Activated CD4-positive, alpha-beta T cell treated with anti-CD3 and anti-CD28 coated beads, Interleukin-2, amount 50 U/mL, for 24 hours (primary cell): Measurements from ENCODE around the gene HFE.
"Not testable (repeated sequence)": the region's sequence is repeated elsewhere in the genome, so short reads cannot be mapped to it uniquely, and the experiment has no call there.

Experiments used
- DNase-seq, 2 donors: peaks; one replicate each; pipeline ENCODE4 v3.0.0-alpha.2; 2020; ENCODE audit warnings: low read depth in 1 of 2, low spot score in 1 of 2

Gene HFE

GRCh38 chr6:26059941-26060340 is 27.3 kb upstream of the HFE start:
- no peak for DNase-seq

DNA sequence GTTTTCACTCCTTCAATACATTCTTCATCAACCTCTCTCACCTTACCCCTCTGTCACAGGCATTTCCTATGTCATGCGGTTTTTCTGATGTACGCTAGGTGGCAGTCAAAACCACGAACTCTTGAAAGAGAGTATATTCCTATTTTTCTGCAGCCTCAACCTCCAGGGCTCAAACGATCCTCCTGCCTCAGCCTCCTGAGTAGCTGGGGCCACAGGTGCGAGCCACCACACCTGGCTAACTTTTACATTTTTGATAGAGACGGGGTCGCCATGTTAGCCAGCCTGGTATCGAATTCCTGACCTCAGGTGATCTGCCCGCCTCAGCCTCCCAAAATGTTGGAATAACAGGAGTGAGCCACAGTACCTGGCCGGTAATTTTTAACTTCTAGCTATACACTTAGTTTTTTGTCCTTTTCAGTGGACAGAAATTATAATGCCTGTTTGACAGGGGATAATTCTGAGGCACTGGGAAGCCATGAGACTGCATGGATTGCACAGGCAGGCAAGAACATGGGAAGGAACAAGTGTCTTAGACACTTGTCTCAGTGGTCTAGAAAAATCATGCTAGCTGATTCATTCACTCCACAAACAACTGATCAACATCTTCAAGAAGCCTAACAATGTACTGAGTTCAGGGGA is 22.5 kb upstream of the HFE start:
- peak in 1 of 2 donors; percentile 32 for DNase-seq

DNA sequence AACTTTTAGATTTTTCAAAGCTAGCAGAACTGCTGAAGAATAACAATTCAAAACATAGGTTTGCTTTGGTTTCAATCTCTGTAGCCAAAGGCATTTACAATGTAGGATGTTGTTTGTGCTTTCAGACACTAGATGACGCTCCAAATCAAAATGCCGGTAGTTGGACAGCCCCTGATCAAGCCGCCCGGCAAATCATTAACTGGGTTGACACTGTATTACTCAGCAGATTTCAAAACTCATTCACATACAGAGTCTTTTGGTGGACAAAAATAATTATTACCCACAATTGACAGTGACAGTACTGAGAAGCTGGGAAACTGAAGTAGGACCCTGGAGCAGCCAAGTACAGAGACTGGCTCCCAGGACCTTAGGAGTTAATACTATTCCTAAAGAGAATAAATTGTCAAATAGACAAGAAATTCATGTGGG is 21.3 kb upstream of the HFE start:
- peak in 1 of 2 donors; percentile 57 for DNase-seq

DNA sequence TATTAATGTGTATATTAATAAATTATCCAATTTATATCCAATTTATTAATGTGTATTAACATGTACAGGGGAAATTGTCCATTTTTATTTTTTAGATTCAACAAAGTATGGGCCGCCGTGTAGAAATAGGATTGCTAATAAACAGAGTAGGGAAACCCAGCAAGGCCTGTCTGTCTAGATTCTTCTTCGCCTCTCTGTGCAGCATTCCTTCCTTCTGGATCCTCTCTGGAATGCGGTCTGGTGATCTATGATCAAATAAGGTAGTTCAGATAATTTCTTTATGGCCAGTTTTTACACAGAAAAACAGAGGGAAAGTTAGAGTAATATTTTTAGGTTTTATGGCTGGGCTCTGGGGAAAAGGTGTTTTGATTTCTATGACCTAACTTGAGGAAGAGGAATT is 19.9 kb upstream of the HFE start:
- DNase-seq = no peak

- DNase-seq = no peak
These were observed 19.2 kb upstream of the HFE start for GRCh38 chr6:26068036-26068435.

DNA sequence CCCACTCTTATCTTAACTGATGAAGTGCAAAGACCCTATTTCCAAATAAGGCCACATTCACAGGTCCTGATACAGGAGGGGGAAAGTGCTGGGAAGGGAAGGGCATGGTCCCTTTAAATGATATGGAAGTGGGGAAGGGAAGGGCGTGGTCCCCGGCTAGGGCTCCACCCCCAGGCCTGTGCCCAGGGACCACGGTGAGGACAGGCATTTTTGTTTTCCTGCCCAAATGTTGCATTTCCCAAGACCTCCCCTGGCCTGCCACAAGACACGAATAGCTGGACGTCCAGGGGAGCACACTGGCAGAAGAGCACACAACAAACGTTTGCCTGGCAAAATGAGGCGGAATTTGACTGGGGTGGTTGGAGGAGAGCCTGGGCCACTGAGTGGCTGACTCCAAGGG is 16.1 kb upstream of the HFE start:
- DNase-seq = no peak

GRCh38 chr6:26075063-26075717 is 12.0 kb upstream of the HFE start:
- DNase-seq = no peak

DNA sequence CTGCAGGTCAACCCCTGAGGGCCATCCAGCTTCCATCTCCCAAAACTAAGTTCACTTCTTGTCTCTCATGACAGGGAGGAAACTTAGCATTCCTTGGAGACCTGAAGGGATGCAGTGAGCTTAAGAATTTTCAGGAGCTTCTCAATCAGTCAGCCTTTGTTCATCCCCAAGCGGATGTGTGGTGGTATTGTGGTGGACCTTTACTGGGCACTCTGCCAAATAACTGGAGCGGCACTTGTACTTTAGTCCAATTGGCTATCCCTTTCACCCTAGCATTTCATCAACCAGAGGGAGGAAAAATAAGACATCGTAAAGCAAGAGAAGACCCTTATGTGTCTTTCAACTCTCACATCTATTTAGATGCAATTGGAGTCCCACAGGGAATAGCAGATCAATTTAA is 9.2 kb upstream of the HFE start:
- not testable (repeated sequence) for DNase-seq

DNA sequence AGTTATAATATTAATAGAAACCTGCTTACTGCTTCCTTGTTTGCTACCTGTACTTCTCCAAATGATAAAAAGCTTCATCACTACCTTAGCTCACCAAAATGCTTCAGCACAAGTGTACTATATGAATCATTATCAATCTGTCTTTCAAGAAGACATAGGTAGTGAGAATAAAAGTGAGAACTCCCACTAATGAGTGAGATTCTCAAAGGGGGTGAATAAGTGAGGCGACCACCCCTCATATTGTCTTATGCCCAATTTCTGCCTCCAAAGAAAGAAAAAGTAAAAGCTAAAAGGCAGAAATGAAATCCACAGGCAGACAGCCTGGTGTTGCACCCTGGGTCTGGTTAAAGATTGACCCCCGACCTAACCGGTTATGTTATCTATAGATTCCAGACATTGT is 6.1 kb upstream of the HFE start:
- not testable (repeated sequence) for DNase-seq

DNA sequence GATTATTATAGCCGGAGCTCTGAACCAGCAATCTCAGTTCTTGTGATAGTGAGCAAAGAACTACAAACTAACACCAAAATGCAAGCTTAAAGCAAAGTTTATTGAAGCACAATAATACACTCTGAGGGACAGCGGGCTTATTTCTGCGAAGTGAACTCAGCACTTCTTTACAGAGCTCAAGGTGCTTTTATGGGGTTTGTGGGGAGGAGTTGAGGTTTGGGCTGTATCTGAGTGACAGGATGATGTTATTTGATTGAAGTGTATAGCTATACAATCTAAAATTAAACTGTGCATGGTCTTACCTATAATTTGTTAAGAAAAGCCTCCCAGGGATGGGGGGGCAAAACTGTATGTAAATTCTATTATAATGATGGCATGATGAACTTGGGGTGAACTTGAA is 1.0 kb upstream of the HFE start:
- DNase-seq = no peak

- no peak for DNase-seq
These were observed 1.1 kb downstream of the HFE start for GRCh38 chr6:26088344-26088743.

DNA sequence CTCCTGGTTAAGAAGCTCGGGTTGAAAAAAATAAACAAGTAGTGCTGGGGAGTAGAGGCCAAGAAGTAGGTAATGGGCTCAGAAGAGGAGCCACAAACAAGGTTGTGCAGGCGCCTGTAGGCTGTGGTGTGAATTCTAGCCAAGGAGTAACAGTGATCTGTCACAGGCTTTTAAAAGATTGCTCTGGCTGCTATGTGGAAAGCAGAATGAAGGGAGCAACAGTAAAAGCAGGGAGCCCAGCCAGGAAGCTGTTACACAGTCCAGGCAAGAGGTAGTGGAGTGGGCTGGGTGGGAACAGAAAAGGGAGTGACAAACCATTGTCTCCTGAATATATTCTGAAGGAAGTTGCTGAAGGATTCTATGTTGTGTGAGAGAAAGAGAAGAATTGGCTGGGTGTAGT is 2.0 kb downstream of the HFE start:
- DNase-seq = no peak

DNA sequence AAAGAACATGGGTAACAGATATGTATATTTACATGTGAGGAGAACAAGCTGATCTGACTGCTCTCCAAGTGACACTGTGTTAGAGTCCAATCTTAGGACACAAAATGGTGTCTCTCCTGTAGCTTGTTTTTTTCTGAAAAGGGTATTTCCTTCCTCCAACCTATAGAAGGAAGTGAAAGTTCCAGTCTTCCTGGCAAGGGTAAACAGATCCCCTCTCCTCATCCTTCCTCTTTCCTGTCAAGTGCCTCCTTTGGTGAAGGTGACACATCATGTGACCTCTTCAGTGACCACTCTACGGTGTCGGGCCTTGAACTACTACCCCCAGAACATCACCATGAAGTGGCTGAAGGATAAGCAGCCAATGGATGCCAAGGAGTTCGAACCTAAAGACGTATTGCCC is 5.2 kb downstream of the HFE start:
- no peak for DNase-seq

- DNase-seq = no peak
These were observed 6.8 kb downstream of the HFE start for GRCh38 chr6:26094036-26094435.

GRCh38 chr6:26097268-26097875 is 10.1 kb downstream of the HFE start:
- peak; percentile 41 to 63 for DNase-seq

DNA sequence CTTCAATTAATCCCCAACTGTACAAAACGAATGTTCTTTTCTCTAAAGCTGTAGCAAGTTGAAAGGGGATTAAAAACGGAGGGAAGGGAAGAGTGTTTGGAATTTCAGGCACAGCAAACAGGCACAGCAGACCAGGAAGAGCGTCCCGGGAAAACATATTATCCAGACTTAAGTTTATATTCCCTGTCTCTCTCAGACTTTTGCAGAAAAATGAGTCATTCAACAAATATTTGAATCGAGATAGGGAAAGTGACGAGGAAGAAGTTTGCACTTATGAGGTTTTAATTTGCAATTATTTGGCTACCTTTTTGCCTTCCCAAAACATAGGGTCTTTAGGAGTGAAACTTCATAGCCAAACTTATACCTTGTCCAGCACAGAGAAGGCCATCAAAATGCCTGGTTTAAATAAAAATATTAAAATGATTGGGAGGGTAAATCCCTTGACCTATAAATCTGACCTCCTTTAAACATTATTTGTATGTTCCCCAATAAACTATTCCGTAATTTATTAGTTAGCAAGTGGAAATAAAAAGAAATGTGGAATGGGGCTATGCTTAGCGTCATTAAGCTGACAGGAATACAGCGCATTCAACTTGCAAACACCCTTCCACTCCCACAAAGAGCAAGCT is 16.0 kb downstream of the HFE start:
- no peak for DNase-seq

GRCh38 chr6:26103770-26104456 is 16.7 kb downstream of the HFE start:
- DNase-seq = peak; percentile 79 to 93

DNA sequence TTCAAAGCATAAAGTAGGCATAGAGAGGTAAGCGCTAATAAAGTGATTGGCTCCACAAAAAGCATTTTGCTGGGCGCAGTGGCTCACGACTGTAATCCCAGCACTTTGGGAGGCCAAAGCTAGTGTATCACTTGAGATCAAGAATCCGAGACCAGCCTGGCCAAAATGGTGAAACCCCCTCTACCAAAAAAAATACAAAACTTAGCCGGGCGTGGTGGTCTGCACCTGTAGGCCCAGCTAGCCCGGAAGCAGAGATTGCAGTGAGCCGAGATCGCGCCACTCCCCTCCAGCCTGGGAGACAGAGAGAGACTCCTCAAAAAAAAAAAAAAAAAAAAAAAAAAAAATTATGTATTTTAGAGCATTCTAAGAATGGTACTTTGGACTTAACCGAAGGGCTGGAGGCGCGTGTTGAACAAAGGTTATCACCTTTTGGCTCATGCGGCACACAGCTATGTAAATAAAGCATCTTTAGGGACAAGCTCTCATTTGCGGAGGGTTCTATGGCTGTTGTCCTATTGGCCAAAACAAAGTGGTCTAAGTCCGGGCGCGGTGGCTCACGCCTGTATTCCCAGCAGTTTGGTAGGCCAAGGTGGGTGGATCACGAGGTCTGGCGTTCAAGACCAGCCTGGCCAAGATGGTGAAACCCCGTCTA is 17.4 kb downstream of the HFE start:
- DNase-seq = no peak

GRCh38 chr6:26105109-26105730 is 18.0 kb downstream of the HFE start:
- no peak for DNase-seq

DNA sequence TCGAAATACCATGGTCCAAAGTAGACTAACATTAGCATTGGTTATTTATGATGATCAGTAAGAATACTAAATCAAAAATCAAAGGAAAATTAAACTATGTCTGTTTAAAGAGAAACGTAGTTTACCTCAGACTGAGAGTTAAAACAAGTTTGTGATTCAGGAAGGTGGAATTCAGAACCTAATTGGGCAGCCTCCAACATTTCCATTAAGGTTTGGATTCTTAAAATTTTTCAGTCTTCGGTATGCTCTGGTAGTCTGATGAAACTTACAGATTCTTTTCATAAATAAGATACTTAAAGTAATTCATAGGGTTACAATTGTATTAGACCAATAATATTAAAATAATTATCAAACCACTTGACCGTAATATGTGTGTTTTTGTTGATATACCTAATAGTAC is 18.6 kb downstream of the HFE start:
- DNase-seq = no peak

- DNase-seq = no peak
These were observed 20.7 kb downstream of the HFE start for GRCh38 chr6:26107935-26108334.
